Measurements from ENCODE around the gene ZNF397. TPM values are rescaled to one million over a fixed set of nuclear protein-coding genes. Genes with fewer than 3 reads are reported as not detected.

ZNF397 gene
- total and polyA plus RNA-seq, 2 of the 13 experiments (the other 11 are each of a cell fraction or from before 2014, with no cell fraction given) = 4.7 to 9.4 TPM

DNA sequence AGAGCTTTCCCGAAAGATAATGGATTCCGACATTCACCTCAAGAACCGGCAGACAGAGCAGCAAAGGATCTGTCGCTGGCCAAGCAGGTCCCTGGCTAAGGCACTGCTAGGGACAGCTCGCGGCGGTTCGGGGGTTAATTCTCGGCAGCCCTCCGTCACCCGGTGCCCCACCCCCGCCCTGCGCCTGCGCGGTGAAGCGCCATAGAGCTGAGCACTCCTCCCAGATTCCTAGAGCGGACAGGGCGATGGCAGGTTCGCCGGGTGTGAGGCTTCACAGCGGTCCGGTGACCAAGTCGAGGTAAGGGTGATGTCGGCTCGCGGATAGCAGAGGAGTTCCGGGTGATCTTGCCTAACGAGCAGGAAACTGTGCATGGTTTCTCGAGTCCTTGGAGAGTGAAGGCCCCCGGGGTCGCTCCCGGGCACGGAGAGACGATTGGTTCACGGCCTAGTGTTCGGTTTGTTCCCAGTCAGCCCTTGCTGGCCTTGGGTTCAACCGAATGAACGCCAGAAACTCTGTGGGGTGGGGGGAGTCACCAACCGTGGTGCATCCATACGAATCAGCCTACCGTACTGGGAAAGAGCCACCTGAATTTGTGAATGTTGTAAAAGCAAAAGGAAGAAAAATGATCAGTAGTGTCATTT lies 49.4 kb downstream of the ZNF397 start, which contains the start of gene ZSCAN30 (continued):
- TF ChIP-seq MTF1 (CRISPR knock-in tag; IDR thresholded peaks at IDR 0.05) = no peak
- TF ChIP-seq ZNF274 (CRISPR knock-in tag; IDR thresholded peaks at IDR 0.05) = peak; percentile 91
- TF ChIP-seq RCOR2 (CRISPR knock-in tag; IDR thresholded peaks at IDR 0.05) = no peak
- TF ChIP-seq, protein P1, sequence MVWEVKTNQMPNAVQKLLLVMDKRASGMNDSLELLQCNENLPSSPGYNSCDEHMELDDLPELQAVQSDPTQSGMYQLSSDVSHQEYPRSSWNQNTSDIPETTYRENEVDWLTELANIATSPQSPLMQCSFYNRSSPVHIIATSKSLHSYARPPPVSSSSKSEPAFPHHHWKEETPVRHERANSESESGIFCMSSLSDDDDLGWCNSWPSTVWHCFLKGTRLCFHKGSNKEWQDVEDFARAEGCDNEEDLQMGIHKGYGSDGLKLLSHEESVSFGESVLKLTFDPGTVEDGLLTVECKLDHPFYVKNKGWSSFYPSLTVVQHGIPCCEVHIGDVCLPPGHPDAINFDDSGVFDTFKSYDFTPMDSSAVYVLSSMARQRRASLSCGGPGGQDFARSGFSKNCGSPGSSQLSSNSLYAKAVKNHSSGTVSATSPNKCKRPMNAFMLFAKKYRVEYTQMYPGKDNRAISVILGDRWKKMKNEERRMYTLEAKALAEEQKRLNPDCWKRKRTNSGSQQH (CRISPR knock-in tag; IDR thresholded peaks at IDR 0.05; ENCODE audit: low read depth) = peak; percentile 95
- peak; percentile 90; the same call in 1 of the 2 replicates for TF ChIP-seq ZNF543 (CRISPR knock-in tag; IDR thresholded peaks at IDR 0.05)
- no peak for TF ChIP-seq ATRX (CRISPR knock-in tag; IDR thresholded peaks at IDR 0.05; ENCODE audit: borderline replicate concordance)
- peak; percentile 43; the same call in 1 of the 2 replicates for TF ChIP-seq NR1H2 (CRISPR knock-in tag; IDR thresholded peaks at IDR 0.05; ENCODE audit: borderline replicate concordance, low read depth)
- peak; percentile 28; the same call in 1 of the 2 replicates for TF ChIP-seq BHLHE40 (IDR thresholded peaks at IDR 0.05; ENCODE audit: low read length)
- TF ChIP-seq SRSF9 (IDR thresholded peaks at IDR 0.05; ENCODE audit: borderline replicate concordance, insufficient read depth, low read depth, low read length, poor library complexity, severe bottlenecking) = no peak
- TF ChIP-seq, protein P2, sequence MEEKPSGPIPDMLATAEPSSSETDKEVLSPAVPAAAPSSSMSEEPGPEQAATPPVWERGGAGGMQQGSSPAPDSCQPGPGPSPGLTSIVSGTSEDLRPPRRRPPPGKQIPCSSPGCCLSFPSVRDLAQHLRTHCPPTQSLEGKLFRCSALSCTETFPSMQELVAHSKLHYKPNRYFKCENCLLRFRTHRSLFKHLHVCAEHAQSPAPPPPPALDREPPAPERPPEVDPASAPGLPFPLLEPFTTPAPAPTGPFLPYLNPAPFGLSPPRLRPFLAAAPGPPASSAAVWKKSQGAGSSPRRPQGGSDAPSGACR (CRISPR knock-in tag; IDR thresholded peaks at IDR 0.05) = peak; percentile 90
- TF ChIP-seq RNF2 (conservative IDR thresholded peaks at IDR 0.05; ENCODE audit: low read depth) = no peak
- TF ChIP-seq, protein P3, sequence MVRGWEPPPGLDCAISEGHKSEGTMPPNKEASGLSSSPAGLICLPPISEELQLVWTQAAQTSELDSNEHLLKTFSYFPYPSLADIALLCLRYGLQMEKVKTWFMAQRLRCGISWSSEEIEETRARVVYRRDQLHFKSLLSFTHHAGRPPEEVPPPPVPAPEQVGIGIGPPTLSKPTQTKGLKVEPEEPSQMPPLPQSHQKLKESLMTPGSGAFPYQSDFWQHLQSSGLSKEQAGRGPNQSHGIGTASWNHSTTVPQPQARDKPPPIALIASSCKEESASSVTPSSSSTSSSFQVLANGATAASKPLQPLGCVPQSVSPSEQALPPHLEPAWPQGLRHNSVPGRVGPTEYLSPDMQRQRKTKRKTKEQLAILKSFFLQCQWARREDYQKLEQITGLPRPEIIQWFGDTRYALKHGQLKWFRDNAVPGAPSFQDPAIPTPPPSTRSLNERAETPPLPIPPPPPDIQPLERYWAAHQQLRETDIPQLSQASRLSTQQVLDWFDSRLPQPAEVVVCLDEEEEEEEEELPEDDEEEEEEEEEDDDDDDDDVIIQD (CRISPR knock-in tag; IDR thresholded peaks at IDR 0.05; ENCODE audit: low read depth) = no peak
- peak; percentile 78; the same call in 1 of the 2 replicates for TF ChIP-seq NFKB2 (CRISPR knock-in tag; IDR thresholded peaks at IDR 0.05; ENCODE audit: borderline replicate concordance)
- no peak for TF ChIP-seq NFE2 (CRISPR knock-in tag; IDR thresholded peaks at IDR 0.05)
- TF ChIP-seq, protein P4, sequence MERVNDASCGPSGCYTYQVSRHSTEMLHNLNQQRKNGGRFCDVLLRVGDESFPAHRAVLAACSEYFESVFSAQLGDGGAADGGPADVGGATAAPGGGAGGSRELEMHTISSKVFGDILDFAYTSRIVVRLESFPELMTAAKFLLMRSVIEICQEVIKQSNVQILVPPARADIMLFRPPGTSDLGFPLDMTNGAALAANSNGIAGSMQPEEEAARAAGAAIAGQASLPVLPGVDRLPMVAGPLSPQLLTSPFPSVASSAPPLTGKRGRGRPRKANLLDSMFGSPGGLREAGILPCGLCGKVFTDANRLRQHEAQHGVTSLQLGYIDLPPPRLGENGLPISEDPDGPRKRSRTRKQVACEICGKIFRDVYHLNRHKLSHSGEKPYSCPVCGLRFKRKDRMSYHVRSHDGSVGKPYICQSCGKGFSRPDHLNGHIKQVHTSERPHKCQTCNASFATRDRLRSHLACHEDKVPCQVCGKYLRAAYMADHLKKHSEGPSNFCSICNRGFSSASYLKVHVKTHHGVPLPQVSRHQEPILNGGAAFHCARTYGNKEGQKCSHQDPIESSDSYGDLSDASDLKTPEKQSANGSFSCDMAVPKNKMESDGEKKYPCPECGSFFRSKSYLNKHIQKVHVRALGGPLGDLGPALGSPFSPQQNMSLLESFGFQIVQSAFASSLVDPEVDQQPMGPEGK (CRISPR knock-in tag; IDR thresholded peaks at IDR 0.05) = peak; percentile 58
- peak; percentile 95 for TF ChIP-seq KMT2A (CRISPR knock-in tag; IDR thresholded peaks at IDR 0.05)
- 0 out of 2 replicates have a peak, but pooled peaks have one; percentile 73 for TF ChIP-seq ZNF850 (CRISPR knock-in tag; conservative IDR thresholded peaks at IDR 0.05)
- no peak for TF ChIP-seq SOX6 (IDR thresholded peaks at IDR 0.05)
- TF ChIP-seq SOX6 (CRISPR knock-in tag; IDR thresholded peaks at IDR 0.05) = peak; percentile 84
- peak; percentile 83; the same call in 1 of the 2 replicates for TF ChIP-seq ZNF20 (CRISPR knock-in tag; IDR thresholded peaks at IDR 0.05)
- no peak for TF ChIP-seq ZNF282 (IDR thresholded peaks at IDR 0.05; ENCODE audit: partially characterized antibody)
- TF ChIP-seq ZNF367 (CRISPR knock-in tag; IDR thresholded peaks at IDR 0.05; ENCODE audit: borderline replicate concordance) = no peak
- TF ChIP-seq CBX1 (IDR thresholded peaks at IDR 0.05; ENCODE audit: low read depth) = peak; percentile 79
- peak; percentile 64; the same call in 1 of the 2 replicates for TF ChIP-seq PITX1 (CRISPR knock-in tag; IDR thresholded peaks at IDR 0.05)
- peak; percentile 62; the same call in 1 of the 2 replicates for TF ChIP-seq MED1 (CRISPR knock-in tag; IDR thresholded peaks at IDR 0.05)
- TF ChIP-seq MIER3 (CRISPR knock-in tag; IDR thresholded peaks at IDR 0.05; ENCODE audit: borderline replicate concordance) = peak; percentile 46
- TF ChIP-seq ZNF564 (CRISPR knock-in tag; IDR thresholded peaks at IDR 0.05) = no peak; the same call in 1 of the 2 replicates
- TF ChIP-seq ZNF317 (CRISPR knock-in tag; IDR thresholded peaks at IDR 0.05) = peak; percentile 79

All from HepG2 (cell line).